GM06990 (cell line): ENCODE results near the gene JAG2.
"Not testable (repeated sequence)": the region's sequence is repeated elsewhere in the genome, so short reads cannot be mapped to it uniquely, and the experiment has no call there.

Experiments
- DNase-seq: peaks from one replicate; pipeline ENCODE4 v3.0.0-alpha.2; 2011; ENCODE audit not compliant: insufficient read length; ENCODE audit errors: extremely low read depth
- H3K27me3 ChIP-seq: replicated peaks from 2 replicates; pipeline ENCODE4 v1.6.0; 2011; ENCODE audit warnings: low read length; ENCODE audit not compliant: control insufficient read depth, insufficient read depth
- H3K36me3 ChIP-seq: 2 replicates; pipeline ENCODE4 v1.5.1; 2011; ENCODE audit warnings: low read length; ENCODE audit not compliant: control insufficient read depth, insufficient read depth
- H3K4me3 ChIP-seq: replicated peaks from 2 replicates; pipeline ENCODE4 v1.5.1; 2011; ENCODE audit warnings: low read depth, mild to moderate bottlenecking, control low read depth, low read length
- TF ChIP-seq, protein P1 (sequence below): IDR thresholded peaks from 2 replicates; pipeline ENCODE4 v1.5.1; 2011; ENCODE audit warnings: low read length, control low read depth, mild to moderate bottlenecking, inconsistent platforms; ENCODE audit not compliant: insufficient read depth, poor library complexity, severe bottlenecking

Gene JAG2

DNA sequence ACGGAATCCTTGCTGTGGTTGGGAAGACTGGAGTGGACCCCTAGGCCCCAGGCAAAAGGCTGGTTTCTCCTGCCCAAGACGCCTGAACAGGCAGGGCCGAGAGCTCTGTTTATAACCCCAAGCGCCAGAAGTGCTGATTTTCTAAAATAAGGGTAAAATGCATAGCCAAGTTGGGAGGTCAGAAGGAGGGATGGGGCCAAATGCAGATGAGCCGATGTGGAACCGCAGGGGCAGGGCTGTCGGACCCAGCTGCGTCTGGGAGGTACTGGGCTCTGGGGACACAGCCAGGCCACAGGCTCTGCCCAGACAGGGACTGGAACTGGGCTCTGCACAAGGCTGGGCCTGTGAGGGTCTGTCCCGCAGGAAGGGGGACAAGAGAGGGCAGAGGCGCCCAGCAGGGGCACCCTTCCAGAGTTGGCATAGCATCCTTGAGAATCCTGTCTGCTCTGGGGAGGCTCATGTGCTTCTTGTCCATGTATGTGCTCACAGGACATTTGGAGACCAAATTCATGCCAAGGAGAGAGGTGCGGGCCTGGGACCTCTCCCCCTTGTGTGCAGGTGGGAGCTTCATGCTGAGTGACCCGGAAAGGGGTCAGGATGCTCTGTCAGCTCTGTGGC is 49.1 kb downstream of the JAG2 start:
- TF ChIP-seq, protein P1, sequence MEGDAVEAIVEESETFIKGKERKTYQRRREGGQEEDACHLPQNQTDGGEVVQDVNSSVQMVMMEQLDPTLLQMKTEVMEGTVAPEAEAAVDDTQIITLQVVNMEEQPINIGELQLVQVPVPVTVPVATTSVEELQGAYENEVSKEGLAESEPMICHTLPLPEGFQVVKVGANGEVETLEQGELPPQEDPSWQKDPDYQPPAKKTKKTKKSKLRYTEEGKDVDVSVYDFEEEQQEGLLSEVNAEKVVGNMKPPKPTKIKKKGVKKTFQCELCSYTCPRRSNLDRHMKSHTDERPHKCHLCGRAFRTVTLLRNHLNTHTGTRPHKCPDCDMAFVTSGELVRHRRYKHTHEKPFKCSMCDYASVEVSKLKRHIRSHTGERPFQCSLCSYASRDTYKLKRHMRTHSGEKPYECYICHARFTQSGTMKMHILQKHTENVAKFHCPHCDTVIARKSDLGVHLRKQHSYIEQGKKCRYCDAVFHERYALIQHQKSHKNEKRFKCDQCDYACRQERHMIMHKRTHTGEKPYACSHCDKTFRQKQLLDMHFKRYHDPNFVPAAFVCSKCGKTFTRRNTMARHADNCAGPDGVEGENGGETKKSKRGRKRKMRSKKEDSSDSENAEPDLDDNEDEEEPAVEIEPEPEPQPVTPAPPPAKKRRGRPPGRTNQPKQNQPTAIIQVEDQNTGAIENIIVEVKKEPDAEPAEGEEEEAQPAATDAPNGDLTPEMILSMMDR = no peak
- H3K36me3 ChIP-seq = no peaks in the 10 kb centered on the region
- peaks cover 2% of the 10 kb centered on the region; the same call in 1 of the 2 replicates for H3K27me3 ChIP-seq
- DNase-seq = no peak
- H3K4me3 ChIP-seq = no peak overlapping the region

DNA sequence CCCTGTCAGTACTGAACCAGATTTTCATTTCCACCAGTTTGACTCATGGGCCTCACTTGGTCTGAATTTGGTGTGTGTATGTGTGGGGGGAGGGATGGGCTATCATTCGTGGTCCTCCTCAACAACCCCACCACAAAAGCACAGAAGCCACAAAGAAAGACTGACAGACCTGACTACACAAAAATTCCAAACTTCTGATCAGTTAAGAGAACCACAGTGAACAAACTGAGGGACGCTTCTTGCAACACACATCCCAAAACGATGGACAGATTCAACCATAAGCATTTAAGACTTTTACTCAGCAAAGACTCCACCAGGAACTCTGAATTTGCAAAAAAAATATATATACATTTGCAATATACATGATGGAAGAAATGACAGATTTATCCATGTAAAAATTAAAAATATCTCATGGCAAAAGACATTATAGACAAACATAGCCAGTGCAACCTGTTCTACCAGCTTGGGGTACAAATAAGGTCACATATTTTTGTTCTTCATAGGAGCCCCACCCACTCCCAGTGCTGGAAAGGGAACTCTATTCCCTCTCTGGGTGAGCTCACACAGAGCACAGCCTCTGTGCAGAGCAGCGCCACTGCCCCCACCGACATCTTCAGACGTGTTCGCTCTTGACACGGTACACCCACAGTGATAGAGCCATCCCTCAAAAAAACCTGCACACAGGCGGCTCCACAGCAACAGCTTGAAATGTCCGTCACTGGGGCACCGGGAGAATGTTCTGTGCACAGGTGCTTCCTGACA is 49.7 kb downstream of the JAG2 start:
- Histone ChIP-seq H3K4me3 (no peak overlapping the region), H3K36me3 (no peaks in the 10 kb centered on the region), H3K27me3 (peaks cover 2% of the 10 kb centered on the region; the same call in 1 of the 2 replicates)
- TF ChIP-seq, protein P1 = no peak
- DNase-seq = no peak

DNA sequence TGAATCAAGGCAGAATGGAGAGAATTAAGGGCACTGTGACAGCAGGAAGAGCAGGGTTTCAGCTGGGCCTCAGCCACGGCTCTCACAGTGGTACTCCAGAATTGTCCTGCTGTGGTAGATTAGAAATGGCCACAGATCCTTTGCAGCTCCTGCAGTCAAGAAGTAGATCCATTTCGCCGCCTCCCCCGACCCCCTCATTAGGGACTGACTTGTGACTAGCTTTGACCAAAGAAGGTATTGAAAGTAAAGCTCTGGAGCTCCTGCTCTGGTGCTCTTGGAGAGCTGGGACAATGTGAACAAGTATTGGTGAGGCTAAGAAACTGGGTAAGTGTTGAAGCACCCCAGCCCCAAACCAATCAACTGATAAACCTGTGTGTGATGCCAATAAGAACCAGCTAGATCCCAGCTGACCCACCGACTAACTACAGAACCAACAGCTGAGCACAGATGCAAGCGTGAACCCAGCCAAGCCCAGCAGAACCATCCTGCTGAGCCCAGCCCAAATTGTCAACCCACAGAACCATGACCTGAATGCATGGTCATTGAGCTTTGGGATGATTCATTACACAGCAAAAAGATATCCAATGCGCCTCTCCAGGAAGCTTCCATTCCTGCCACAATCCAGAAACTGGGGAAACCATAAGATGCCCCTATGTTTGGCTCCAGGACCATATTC is 50.7 kb downstream of the JAG2 start:
- Histone ChIP-seq H3K27me3 (peaks cover 2% of the 10 kb centered on the region; the same call in 1 of the 2 replicates), H3K36me3 (no peaks in the 10 kb centered on the region), H3K4me3 (no peak overlapping the region)
- TF ChIP-seq, protein P1 = no peak
- no peak for DNase-seq

DNA sequence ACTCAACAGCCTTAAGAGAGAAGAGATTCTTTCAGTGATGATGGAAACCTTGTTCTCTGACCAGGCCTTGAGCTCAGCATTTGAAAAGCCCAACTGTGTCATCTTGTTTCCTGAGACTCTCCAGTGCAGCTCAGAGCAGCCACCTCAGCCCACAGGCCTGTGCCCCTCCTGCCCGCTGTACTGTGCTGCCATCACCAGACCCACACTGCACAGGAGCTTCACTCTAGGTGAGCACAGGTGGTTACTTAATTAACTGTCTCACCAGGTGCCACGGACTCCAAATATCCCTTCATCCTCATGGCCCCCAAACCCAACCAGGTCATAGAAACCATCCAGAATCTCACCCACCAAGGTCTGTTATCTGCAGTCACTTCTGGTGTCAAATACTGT is 51.3 kb downstream of the JAG2 start:
- H3K27me3 ChIP-seq = peaks cover 2% of the 10 kb centered on the region; the same call in 1 of the 2 replicates
- no peak for DNase-seq
- TF ChIP-seq, protein P1 = no peak
- no peak overlapping the region for H3K4me3 ChIP-seq
- H3K36me3 ChIP-seq = no peaks in the 10 kb centered on the region

DNA sequence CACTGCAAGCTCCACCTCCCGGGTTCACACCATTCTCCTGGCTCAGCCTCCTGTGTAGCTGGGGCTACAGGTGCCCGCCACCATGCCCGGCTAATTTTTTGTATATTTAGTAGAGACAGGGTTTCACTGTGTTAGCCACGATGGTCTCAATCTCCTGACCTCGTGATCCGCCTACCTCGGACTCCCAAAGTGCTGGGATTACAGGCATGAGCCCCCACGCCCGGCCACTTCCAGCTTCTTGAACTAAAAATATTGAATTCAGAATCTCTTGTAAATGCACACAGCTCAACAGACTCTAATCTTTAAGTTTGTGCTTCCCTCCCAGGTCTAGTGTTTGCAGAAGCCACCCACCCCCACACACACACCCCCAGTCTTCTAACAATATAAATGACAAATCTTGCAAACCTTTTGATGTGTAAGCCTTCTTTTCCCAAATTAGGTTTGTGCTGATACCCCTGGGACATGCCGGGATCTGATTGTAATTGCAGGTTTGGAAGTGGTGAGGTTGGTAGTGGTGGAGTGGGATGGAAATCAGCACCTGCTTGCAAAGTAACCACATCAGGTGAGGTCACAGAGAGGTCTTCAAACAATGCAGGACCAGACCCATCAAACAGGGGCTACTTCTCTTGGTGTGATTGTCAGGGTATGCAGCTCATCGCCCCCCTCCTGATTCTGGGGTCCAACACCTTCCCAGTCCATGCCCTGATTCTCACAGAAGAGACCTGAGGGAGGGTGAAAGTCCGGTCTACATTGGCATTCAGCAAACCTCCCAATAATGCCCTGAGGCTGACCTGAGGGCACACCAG is 51.9 kb downstream of the JAG2 start:
- Histone ChIP-seq H3K4me3 (no peak overlapping the region), H3K27me3 (peaks cover 2% of the 10 kb centered on the region; the same call in 1 of the 2 replicates), H3K36me3 (no peaks in the 10 kb centered on the region)
- TF ChIP-seq, protein P1 = no peak
- DNase-seq = no peak

DNA sequence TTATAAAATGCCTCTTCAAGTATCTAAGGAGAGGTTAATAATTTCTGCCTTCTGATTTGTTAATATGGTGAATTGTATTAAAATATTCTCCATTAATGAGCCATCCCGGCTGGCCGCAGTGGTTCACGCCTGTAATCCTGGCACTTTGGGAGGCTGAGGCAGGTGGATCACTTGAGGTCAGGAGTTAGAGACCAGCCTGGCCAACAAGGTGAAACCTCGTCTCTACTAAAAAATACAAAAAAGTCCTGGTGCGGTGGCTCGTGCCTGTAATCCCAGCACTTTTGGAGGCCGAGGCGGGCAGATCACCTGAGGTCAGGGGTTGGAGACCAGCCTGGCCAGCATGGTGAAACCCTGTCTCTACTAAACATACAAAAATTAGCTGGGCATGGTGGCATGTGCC is 59.3 kb downstream of the JAG2 start:
- H3K27me3 ChIP-seq, H3K4me3 ChIP-seq, H3K36me3 ChIP-seq, DNase-seq: not testable (repeated sequence)
